Esophagus (tissue), 2 donors: ENCODE measurements around the gene MAP7. TPM values are rescaled to one million over a fixed set of nuclear protein-coding genes. Genes with fewer than 3 reads are reported as not detected.

Experiments
- H3K27ac ChIP-seq, 2 donors: one replicate each; pipeline ENCODE4 v1.5.1; 2013; ENCODE audit warnings: low read depth in 2 of 2, mild to moderate bottlenecking in 2 of 2, inconsistent platforms in 1 of 2, low read length in 1 of 2, moderate library complexity in 1 of 2
- H3K27me3 ChIP-seq, 2 donors: one replicate each; pipeline ENCODE4 v1.6.1; 2013; ENCODE audit warnings: low read length in 2 of 2, control low read depth in 1 of 2, mild to moderate bottlenecking in 1 of 2; ENCODE audit not compliant: insufficient read depth in 2 of 2, control insufficient read depth in 1 of 2
- H3K36me3 ChIP-seq, 2 donors: one replicate each; pipeline ENCODE4 v1.6.1; 2013; ENCODE audit warnings: low read length in 1 of 2; ENCODE audit not compliant: control insufficient read depth in 2 of 2, insufficient read depth in 2 of 2
- H3K4me1 ChIP-seq, 2 donors: one replicate each; pipeline ENCODE4 v1.6.1; 2013; ENCODE audit warnings: low read length in 1 of 2; ENCODE audit not compliant: control insufficient read depth in 2 of 2, insufficient read depth in 2 of 2
- H3K4me3 ChIP-seq, 2 donors: one replicate each; pipeline ENCODE4 v1.5.1; 2013; ENCODE audit warnings: low read length in 2 of 2, mild to moderate bottlenecking in 2 of 2, low read depth in 1 of 2, moderate library complexity in 1 of 2
- H3K9me3 ChIP-seq, 2 donors: one replicate each; pipeline ENCODE4 v1.6.1; 2013; ENCODE audit warnings: mild to moderate bottlenecking in 2 of 2, low read depth in 1 of 2, low read length in 1 of 2, moderate library complexity in 1 of 2; ENCODE audit not compliant: control insufficient read depth in 2 of 2, insufficient read depth in 1 of 2
- WGBS, 2 donors: extraction: QIAGEN DNeasy Blood & Tissue Kit; methylation state at CpG; one replicate each; pipeline ENCODE4 v1.1.7; 2013; 5-methylcytosine and 5-hydroxymethylcytosine counted together
- polyA plus RNA-seq, 2 donors: library from polyadenylated mRNA; stranded (reverse); fragments of 200-250 nt; gene quantifications; one replicate each; pipeline ENCODE4 v1.2.3, GENCODE V29; 2013
- donor health status: healthy with polysubstance abuse.
- donor health status: Bipolar disorder and iron deficiency.

Gene MAP7
- polyA plus RNA-seq, 2 donors = 13.4 to 15.1 TPM

DNA sequence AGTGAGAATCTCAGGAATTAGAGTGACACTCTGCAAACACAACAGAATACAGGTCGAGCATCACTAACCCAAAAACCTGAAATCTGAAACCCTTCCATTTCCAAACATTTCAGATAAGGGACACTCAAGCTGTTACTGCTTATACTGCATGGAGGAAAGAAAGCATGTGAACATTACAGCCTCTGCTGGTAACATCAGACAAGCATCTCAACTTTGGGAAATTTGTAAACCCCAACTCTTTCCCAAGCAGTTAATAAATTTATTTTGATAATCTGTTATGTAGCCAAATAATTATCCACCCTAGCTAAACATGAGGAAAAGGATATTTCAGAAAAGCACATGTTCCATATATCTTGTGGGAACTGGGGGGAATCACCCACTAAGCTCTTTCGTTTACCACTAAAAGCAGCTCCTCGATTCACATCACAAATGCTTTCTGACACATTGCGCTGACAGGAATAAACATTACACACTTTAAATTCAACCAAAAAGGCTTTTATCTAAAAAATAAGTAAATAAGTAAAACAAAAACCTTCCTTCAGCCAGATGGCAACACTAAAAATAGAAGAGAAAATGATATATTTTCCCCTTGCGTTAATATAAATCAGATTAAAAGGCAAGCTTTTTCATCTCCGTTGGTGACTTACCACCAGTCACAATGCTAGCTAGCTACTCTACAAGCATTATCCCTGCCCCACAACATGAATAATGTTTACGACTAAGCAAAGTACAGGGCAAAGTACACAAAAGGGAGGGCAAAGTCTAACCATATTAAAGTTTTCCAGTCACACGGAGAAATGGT lies 120.8 kb downstream of the MAP7 start:
- WGBS, 2 donors = 46 to 62% methylated on average over 8 of the region's 8 CpGs
- H3K27me3 ChIP-seq = no peaks in the 10 kb centered on the region

DNA sequence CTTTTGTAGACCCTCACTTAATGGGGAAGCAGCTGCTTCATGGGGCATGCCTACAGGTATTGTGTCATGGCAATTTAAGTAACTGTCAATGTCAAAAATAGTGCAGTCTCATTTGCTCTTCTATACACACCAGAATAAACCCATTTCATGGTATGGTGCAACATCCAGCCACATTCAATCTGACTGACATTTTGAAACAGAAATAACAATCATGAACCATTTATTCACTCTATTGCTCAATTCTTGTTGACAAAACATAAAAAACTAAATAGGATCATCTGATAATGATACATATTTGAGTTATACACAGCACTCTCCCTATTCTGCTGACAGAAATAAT lies 122.9 kb downstream of the MAP7 start:
- no peaks in the 10 kb centered on the region for H3K4me1 ChIP-seq
- H3K9me3 ChIP-seq = no peaks in the 10 kb centered on the region
- H3K27me3 ChIP-seq = no peaks in the 10 kb centered on the region
- H3K4me3 ChIP-seq = no peak overlapping the region
- H3K36me3 ChIP-seq = no peaks in the 10 kb centered on the region
- no peak overlapping the region for H3K27ac ChIP-seq

More for the DNA sequence above, 120.8 kb downstream of the MAP7 start:
- Histone ChIP-seq H3K36me3 (no peaks in the 10 kb centered on the region), H3K4me3 (no peak overlapping the region), H3K9me3 (no peaks in the 10 kb centered on the region), H3K4me1 (no peaks in the 10 kb centered on the region), H3K27ac (no peak overlapping the region)

DNA sequence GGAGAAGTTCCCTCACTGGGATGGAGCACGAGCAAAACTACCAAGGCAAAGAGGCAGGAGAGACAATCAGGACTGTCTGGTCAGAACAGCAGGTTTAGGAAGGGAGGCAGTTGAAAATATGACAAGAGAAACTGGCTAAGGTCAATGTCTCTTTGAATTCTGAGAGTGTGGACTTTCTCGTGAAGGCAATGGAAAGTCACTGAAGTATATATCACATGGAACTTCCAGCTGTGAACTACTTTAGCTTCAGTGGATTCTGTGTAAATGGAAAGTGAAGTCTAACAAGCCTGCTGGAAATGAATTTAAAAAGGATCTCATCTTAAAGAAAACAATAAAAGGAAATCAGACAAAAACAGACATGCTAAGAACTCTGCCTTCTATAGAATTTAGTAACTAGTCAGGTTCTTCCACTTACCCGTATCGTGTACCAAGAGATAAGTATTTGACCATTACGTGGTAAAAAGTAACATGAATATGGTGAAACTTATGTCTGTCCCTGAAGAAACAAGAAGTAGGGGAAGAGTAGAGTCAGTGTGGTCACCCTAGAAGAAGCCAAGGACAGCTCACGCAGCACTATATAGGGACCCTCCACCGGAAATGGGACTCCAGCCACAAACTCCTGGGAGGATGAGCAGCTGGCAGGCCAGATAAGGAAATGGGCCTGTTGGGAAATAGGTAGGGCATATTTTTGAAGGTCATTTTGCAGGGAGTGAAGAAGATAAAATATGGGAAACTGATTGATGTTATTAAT lies 123.4 kb downstream of the MAP7 start:
- WGBS, 2 donors = 68 to 77% methylated on average over 7 of the region's 7 CpGs
- no peaks in the 10 kb centered on the region for H3K9me3 ChIP-seq
- H3K27ac ChIP-seq = no peak overlapping the region
- H3K27me3 ChIP-seq = no peaks in the 10 kb centered on the region
- H3K4me3 ChIP-seq = no peak overlapping the region
- no peaks in the 10 kb centered on the region for H3K36me3 ChIP-seq
- H3K4me1 ChIP-seq = no peaks in the 10 kb centered on the region

DNA sequence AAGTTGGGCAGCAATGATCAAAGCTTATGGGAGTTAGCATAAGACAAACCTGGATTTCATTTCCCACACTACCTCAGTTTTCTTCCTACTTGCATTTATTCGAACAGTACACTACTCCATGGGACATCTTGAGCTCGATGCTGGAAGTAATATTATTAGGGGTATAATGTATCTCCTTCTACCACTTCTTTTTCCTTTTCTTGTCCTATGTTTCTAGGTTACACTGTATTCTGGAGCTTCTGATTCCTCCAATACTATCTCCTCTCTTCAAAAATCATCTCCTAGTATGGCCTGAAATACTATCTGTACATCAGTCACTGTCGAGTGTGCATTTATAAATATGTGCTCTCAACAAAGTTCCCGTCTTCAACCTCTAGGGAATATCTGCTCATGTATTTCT lies 124.4 kb downstream of the MAP7 start:
- no peak overlapping the region for H3K4me3 ChIP-seq
- WGBS, 2 donors = 85 to 90% methylated on average over 4 of the region's 4 CpGs
- H3K9me3 ChIP-seq = no peaks in the 10 kb centered on the region
- no peak overlapping the region for H3K27ac ChIP-seq
- H3K4me1 ChIP-seq = no peaks in the 10 kb centered on the region
- peaks cover 0 to 1% of the 10 kb centered on the region in 2 donors for H3K36me3 ChIP-seq
- H3K27me3 ChIP-seq = no peaks in the 10 kb centered on the region

DNA sequence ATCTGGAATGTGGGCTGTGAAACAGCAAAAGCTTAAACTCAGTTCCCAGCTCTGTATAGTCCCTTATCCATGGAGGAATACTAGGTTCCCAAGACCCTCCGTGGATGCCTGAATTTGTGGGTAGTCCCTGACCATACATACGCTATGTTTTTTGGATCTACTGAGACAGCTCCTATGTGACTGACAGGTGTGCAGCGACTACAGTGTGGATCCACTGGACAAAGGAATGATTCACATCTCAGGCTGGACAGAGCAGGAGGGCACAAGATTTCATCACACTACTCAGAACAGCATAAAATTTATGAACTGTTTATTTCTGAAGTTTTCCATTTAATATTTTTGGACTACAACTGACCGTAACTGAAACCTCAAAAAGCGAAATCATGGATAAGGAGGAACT lies 125.3 kb downstream of the MAP7 start:
- Histone ChIP-seq H3K9me3 (no peaks in the 10 kb centered on the region), H3K36me3 (peaks cover 0 to 2% of the 10 kb centered on the region in 2 donors), H3K4me3 (no peak overlapping the region), H3K27ac (no peak overlapping the region), H3K27me3 (no peaks in the 10 kb centered on the region), H3K4me1 (no peaks in the 10 kb centered on the region)
- 93 to 94% methylated on average over 5 of the region's 5 CpGs for WGBS, 2 donors

DNA sequence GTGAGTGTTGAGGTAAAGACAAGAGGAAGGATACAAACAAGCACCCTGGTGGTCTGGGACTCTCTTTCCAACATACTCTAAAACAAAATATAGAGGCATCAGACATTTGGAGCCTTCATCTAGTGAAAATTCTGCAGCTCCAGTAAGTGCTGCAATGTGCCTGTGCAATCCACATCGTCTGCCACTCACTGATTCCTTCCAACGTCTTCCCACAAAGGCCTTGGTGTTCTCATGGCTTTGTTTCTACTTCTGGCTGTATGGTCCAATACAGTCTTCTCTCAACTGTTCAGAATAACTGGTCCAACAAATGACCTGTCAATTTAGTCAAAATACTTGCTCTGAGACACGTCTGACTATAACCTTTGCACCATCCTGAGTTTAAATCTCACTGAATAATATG lies 125.8 kb downstream of the MAP7 start:
- peaks cover 0 to 2% of the 10 kb centered on the region in 2 donors for H3K36me3 ChIP-seq
- 70 to 78% methylated on average over 3 of the region's 3 CpGs for WGBS, 2 donors

DNA sequence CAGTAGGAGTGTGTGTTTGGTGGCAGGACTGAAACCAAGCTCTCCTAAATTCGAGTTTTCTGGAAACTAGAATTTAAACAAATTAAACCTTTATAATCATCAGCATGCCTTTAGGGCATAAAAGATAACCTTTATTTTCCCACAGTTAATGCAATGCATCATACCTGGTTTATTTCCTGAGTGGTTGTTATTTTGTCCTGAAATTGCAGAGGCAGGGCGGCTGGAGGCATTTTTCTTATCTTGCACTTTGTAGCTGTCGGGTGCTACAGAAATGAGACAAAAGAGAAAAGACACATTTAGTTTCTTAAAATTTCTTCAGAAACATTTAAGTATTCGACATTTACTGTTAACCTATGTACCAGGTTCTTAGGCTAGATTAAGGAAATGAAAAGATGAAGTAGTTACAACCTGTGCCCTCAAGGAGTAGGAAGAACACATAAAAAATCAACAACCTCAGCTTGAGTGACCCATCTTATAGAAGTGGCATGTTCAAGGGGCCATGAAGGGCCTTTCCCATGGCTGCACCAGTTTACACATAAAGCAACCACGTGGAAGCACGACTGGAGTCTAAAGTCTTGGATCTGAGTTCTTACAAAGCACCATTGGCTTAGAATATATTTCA lies 128.6 kb downstream of the MAP7 start:
- H3K4me1 ChIP-seq = no peaks in the 10 kb centered on the region
- 86 to 90% methylated on average over 6 of the region's 6 CpGs for WGBS, 2 donors
- H3K36me3 ChIP-seq = peaks cover 0 to 2% of the 10 kb centered on the region in 2 donors
- H3K9me3 ChIP-seq = no peaks in the 10 kb centered on the region
- H3K4me3 ChIP-seq = no peak overlapping the region
- no peaks in the 10 kb centered on the region for H3K27me3 ChIP-seq
- no peak overlapping the region for H3K27ac ChIP-seq

More for the DNA sequence above, 125.8 kb downstream of the MAP7 start:
- Histone ChIP-seq H3K27ac (no peak overlapping the region), H3K4me3 (no peak overlapping the region), H3K27me3 (no peaks in the 10 kb centered on the region), H3K4me1 (no peaks in the 10 kb centered on the region), H3K9me3 (no peaks in the 10 kb centered on the region)

DNA sequence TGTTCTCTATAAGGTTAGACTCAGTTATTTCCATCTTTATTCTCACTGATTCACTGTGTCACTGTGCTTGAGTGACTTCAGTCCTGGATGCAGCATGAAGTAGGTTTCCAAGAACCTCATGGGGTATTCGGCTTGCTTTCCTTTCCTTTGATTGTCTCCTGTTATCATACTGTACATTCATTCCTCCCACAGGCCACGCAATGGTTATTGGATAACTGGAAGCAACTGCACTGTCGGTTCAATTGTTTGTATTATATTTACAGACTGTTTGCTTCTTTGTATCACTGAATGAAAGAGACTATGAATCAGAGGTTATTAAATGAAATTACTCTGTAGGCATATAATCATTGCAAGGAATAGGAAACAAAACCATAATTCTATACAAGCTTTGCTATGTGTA lies 129.4 kb downstream of the MAP7 start:
- Histone ChIP-seq H3K27ac (no peak overlapping the region), H3K4me3 (no peak overlapping the region), H3K4me1 (no peaks in the 10 kb centered on the region), H3K27me3 (no peaks in the 10 kb centered on the region), H3K9me3 (no peaks in the 10 kb centered on the region), H3K36me3 (peaks cover 0 to 2% of the 10 kb centered on the region in 2 donors)
- 72 to 79% methylated on average over 3 of the region's 3 CpGs for WGBS, 2 donors

DNA sequence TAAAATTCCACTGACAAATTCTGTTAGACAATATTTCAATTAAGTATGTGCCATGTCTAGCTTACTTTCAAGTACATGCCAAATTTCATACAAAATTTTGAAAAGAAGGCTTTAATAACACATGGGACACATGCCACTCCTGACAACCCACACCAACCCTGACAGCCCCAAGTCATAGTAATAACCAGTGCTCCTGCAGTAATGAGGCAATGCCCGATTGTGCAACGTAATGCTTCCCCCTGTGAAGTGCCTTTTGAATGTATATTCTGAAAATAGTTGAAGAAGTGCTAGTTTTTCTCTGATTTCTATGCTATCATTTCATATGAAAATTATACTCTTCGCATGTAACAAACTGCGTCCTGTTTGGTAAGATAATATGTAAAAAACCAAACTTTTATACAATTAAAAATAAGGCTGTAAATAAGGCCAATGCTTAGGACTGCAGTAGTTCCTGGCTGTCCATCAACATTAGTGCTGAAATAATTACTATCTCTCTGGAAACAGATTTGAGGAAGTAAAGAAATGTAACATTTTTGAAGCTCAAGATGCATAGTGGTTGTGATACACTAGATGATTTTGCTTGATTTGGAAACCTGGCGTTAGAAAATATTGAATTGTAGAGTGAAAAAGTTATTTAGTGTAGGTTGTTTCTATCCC lies 134.7 kb downstream of the MAP7 start:
- H3K4me1 ChIP-seq = no peaks in the 10 kb centered on the region
- no peaks in the 10 kb centered on the region for H3K9me3 ChIP-seq
- no peaks in the 10 kb centered on the region for H3K36me3 ChIP-seq
- no peak overlapping the region for H3K4me3 ChIP-seq
- H3K27me3 ChIP-seq = no peaks in the 10 kb centered on the region
- no peak overlapping the region for H3K27ac ChIP-seq
- 89 to 94% methylated on average over 5 of the region's 5 CpGs for WGBS, 2 donors
